Panc1 (cell line): Measurements from ENCODE around the gene DNAJC22. TPM values are rescaled to one million over a fixed set of nuclear protein-coding genes. Genes with fewer than 3 reads are reported as not detected.

Experiments
- ATAC-seq: fragments of 200-7000 bp; cut with Tn5 transposase; 2 replicates; pipeline ENCODE4 v1.9.1; 2020; ENCODE audit warnings: mild to moderate bottlenecking, moderate library complexity
- BruUV-seq: library from RNA; stranded (reverse); fragments of 400-500 nt; replicated peaks from 2 replicates; lab custom pipeline; 2021; lab: Mats Ljungman, UMichigan
- CTCF ChIA-PET: fragments of 300-600 bp; sonication (Branson Sonifier 250); formaldehyde crosslinking; loops from one replicate; lab custom pipeline; 2022; ENCODE audit warnings: antibody characterized with exemption; lab: Charles Lee
- POLR2A ChIA-PET: fragments of 300-600 bp; sonication (Branson Sonifier 250); formaldehyde crosslinking; loops from one replicate; lab custom pipeline; 2022; ENCODE audit warnings: antibody characterized with exemption; lab: Charles Lee
- DNase-seq: peaks from one replicate; pipeline ENCODE4 v3.0.0-alpha.2; 2010; ENCODE audit warnings: low read depth, low spot score
- H3K27ac ChIP-seq: 2 replicates; pipeline ENCODE4 v1.5.1; 2011; ENCODE audit warnings: mild to moderate bottlenecking, low read length, inconsistent platforms
- H3K27me3 ChIP-seq: fragments of 200-500 bp; sonication (Bioruptor generic); 2 replicates; pipeline ENCODE4 v1.6.0; 2014; ENCODE audit warnings: low read length, inconsistent platforms; ENCODE audit not compliant: control insufficient read depth, insufficient read depth
- H3K36me3 ChIP-seq: fragments of 200-500 bp; sonication (Bioruptor generic); 2 replicates; pipeline ENCODE4 v1.5.1; 2014; ENCODE audit warnings: inconsistent platforms, mild to moderate bottlenecking, low read length, moderate library complexity; ENCODE audit not compliant: control insufficient read depth, insufficient read depth
- H3K4me1 ChIP-seq: 2 replicates; pipeline ENCODE4 v1.5.1; 2011; ENCODE audit warnings: inconsistent platforms, mild to moderate bottlenecking, low read length, moderate library complexity; ENCODE audit not compliant: control insufficient read depth, insufficient read depth
- H3K4me3 ChIP-seq, 2 experiments: 2 replicates each; pipeline ENCODE4 v1.5.1; 2011 to 2012; ENCODE audit warnings: low read depth in 2 of 2, low read length in 2 of 2, mild to moderate bottlenecking in 2 of 2, inconsistent platforms in 1 of 2, moderate library complexity in 1 of 2
- H3K9me3 ChIP-seq: fragments of 200-500 bp; sonication (Bioruptor generic); 2 replicates; pipeline ENCODE4 v1.5.1; 2014; ENCODE audit warnings: low read depth, mild to moderate bottlenecking, inconsistent platforms, low read length, moderate library complexity; ENCODE audit not compliant: control insufficient read depth, insufficient read depth
- CTCF ChIP-seq: fragments of 450-650 bp; IDR thresholded peaks from 2 replicates; pipeline ENCODE4 v1.5.1; 2017; ENCODE audit warnings: mild to moderate bottlenecking
- POLR2AphosphoS5 ChIP-seq: IDR thresholded peaks from 2 replicates; pipeline ENCODE4 v1.6.1; 2012; ENCODE audit warnings: mild to moderate bottlenecking, low read depth, low read length, moderate library complexity
- REST ChIP-seq, 2 experiments: IDR thresholded peaks; 2 replicates each; pipeline ENCODE4 v1.6.1; 2011 to 2012; ENCODE audit warnings: low read depth in 2 of 2, control low read depth in 1 of 2, low read length in 1 of 2, mild to moderate bottlenecking in 1 of 2, moderate library complexity in 1 of 2; ENCODE audit not compliant: insufficient read depth in 1 of 2
- SIN3A ChIP-seq: IDR thresholded peaks from 2 replicates; pipeline ENCODE4 v1.6.1; 2012; ENCODE audit warnings: low read depth, mild to moderate bottlenecking, low read length, moderate library complexity, borderline replicate concordance; ENCODE audit not compliant: insufficient read depth
- TCF7L2 ChIP-seq: IDR thresholded peaks from 2 replicates; pipeline ENCODE4 v1.6.1; 2011; ENCODE audit warnings: mild to moderate bottlenecking, low read depth, low read length, inconsistent platforms
- in situ Hi-C: cut with HindIII; loops from 2 replicates; pipeline ENCODE4 v1.10.0; 2016; ENCODE audit warnings: low sequenced_read_pairs, low pct_unique_long_range_greater_than_20kb
- intact Hi-C: fragments of 100-400 bp; cut with micrococcal nuclease; formaldehyde crosslinking; loops from one replicate; pipeline ENCODE4 v1.10.0; 2022; ENCODE audit not compliant: unreplicated experiment
- total RNA-seq: library from RNA; stranded (reverse); gene quantifications from one replicate; pipeline ENCODE4 v1.2.1, GENCODE V29; 2021; ENCODE audit not compliant: unreplicated experiment

Gene DNAJC22
- total RNA-seq, 1 experiment from 2014 or later = 1.9 TPM

DNA sequence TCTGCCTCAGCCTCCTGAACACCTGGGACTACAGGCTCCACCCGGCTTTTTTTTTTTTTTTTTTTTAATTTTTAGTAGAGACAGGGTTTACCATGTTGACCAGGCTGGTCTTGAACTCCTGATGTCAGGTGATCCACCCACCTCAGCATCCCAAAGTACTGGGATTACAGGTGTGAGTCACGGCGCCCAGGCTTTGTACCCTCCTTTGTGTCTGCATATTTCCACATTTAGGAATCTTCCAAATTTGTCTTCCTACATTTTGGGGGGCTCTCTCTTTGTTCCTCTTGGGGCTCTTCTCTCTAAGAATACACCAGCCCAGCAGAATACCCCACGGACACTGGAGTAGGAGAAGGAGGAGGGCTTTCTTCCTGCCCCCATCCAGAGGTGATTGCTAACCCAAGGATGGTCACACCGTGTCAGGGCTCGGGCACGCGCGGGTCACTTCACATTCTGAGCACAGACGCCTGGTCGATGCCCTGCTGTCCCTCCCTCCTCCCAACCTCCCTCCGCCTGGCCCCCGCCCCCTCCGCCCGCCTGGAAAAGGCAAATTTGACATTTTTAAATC, 2.1 kb upstream of the DNAJC22 start:
- no peak for DNase-seq
- no peak overlapping the region for H3K4me3 ChIP-seq
- ChIA-PET CTCF (no interaction called here), POLR2A (no interaction called here)
- H3K27ac ChIP-seq = no peak overlapping the region
- TF ChIP-seq TCF7L2 = no peak
- H3K27me3 ChIP-seq = no peaks in the 10 kb centered on the region; the same call in 1 of the 2 replicates
- no TSS peak for BruUV-seq
- ATAC-seq = no peak
- H3K9me3 ChIP-seq = no peaks in the 10 kb centered on the region
- peaks cover 22% of the 10 kb centered on the region for H3K4me1 ChIP-seq
- in situ Hi-C loops = no loop called here
- intact Hi-C loops = no loop called here
- no peaks in the 10 kb centered on the region for H3K36me3 ChIP-seq

DNA sequence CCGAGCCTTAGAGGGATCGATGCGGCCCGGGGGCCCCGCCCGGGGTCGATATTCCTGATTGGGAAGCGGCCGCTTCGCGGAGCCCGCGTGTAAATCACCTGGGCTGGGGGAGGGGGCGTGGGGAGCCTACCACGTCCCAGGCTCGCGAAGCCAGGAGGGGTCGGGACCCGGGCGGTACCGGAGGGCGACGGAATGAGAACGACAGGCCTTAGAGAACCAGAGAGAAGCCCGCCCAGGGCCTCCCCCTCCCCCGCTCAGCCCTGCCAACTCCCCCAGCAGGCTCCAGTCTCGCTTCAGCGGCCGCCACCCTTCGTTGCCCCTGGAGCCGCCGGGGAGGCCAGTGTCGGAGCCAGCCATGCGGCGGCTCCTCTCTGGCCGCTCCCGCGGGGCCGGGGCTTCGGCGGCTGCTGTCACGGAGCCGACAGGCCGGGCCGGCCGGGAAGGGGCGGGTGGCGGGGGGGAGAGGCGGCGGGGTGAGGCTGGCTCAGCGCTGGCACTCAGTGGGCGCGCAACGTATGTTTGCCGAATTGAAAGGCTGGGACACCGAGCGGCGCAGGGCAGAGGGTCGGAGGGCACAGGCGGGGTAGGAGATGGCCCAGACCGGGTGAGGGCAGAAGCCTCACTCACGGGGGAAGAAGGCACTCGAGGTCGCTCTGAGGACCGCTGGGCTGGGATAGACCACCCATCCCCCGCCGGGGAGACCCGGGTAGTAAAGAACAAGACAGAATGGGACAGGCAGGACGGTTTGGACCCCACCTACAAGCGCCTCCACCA, 1.4 kb upstream of the DNAJC22 start:
- no peaks in the 10 kb centered on the region for H3K36me3 ChIP-seq
- peaks cover 22% of the 10 kb centered on the region for H3K4me1 ChIP-seq
- H3K27ac ChIP-seq = no peak overlapping the region
- TF ChIP-seq CTCF (no peak), POLR2AphosphoS5 (no peak), SIN3A (no peak), REST (IDR thresholded peaks at IDR 0.05; ENCODE audit: insufficient read depth in 1 of 2, low read depth in 2 of 2, low read length in 1 of 2) (no peak), TCF7L2 (no peak)
- H3K4me3 ChIP-seq = peak overlapping the region; percentile 31 to 63
- ChIA-PET CTCF (no interaction called here), POLR2A (no interaction called here)
- no peaks in the 10 kb centered on the region; the same call in 1 of the 2 replicates for H3K27me3 ChIP-seq
- no TSS peak for BruUV-seq
- ATAC-seq (peak; percentile 40), DNase-seq (no peak)
- in situ Hi-C loops (no loop called here), intact Hi-C loops (no loop called here)
- no peaks in the 10 kb centered on the region for H3K9me3 ChIP-seq
